IPS DF 19.7 (cell line): Measurements from ENCODE around the gene ZFY.

Source experiments
- DNase-seq: peaks from one replicate; pipeline ENCODE4 v3.0.0-alpha.2; 2013; ENCODE audit warnings: low read depth, low spot score

Gene ZFY

GRCh38 chrY:2934861-2935715, at the start of gene ZFY:
Gene ZFY, plus strand, starts transcription at chrY:2935381. Its CDS starts 18,556 bp downstream, at chrY:2953937.
- DNase-seq, result no peak

- DNase-seq, result no peak
These were observed 49.3 kb upstream of the ZFY start for GRCh38 chrY:2885880-2886279.

GRCh38 chrY:2887386-2887785, 47.8 kb upstream of the ZFY start:
- no peak for DNase-seq

- peak; percentile 9 for DNase-seq
These were observed 47.2 kb upstream of the ZFY start for GRCh38 chrY:2887955-2888354.

- DNase-seq, result no peak
These were observed 41.7 kb upstream of the ZFY start for GRCh38 chrY:2893471-2893870.

GRCh38 chrY:2896050-2896449, 39.1 kb upstream of the ZFY start:
- no peak for DNase-seq

GRCh38 chrY:2907356-2907755, 27.8 kb upstream of the ZFY start:
- no peak for DNase-seq

GRCh38 chrY:2913066-2913815, 21.9 kb upstream of the ZFY start:
- no peak for DNase-seq

GRCh38 chrY:2934078-2934477, 1.1 kb upstream of the ZFY start:
- DNase-seq, result no peak

GRCh38 chrY:2935716-2936435, 695 bp downstream of the ZFY start:
- DNase-seq, result peak; percentile 40

- DNase-seq, result no peak
These were observed 1.2 kb downstream of the ZFY start for GRCh38 chrY:2936436-2936750.

- no peak for DNase-seq
These were observed 2.0 kb downstream of the ZFY start for GRCh38 chrY:2937149-2937548.

GRCh38 chrY:2949590-2950252, 14.5 kb downstream of the ZFY start:
- no peak for DNase-seq

- DNase-seq, result no peak
These were observed 15.5 kb downstream of the ZFY start for GRCh38 chrY:2950655-2951054.

- no peak for DNase-seq
These were observed 17.7 kb downstream of the ZFY start for GRCh38 chrY:2952912-2953311.

- no peak for DNase-seq
These were observed 19.6 kb downstream of the ZFY start for GRCh38 chrY:2954735-2955134.

- DNase-seq, result no peak
These were observed 20.4 kb downstream of the ZFY start for GRCh38 chrY:2955561-2955960.

GRCh38 chrY:2962061-2962460, 26.9 kb downstream of the ZFY start:
- no peak for DNase-seq

- DNase-seq, result no peak
These were observed 29.6 kb downstream of the ZFY start for GRCh38 chrY:2964814-2965213.

- DNase-seq, result no peak
These were observed 30.4 kb downstream of the ZFY start for GRCh38 chrY:2965629-2966028.

GRCh38 chrY:2969561-2969960, 34.4 kb downstream of the ZFY start:
- DNase-seq, result no peak

- no peak for DNase-seq
These were observed 37.5 kb downstream of the ZFY start for GRCh38 chrY:2972708-2973107.
